Activated T-helper 1 cell treated with anti-CD3 and anti-CD28 coated beads, Interleukin-12 subunit alpha, Interleukin-12 subunit beta, Interleukin-2, Interleukin-4 antibody, amounts not matched to agents 30 ng/mL and 10 ng/mL and 1 ng/mL, durations not matched to agents 14 hours and 24 hours and 36 hours (primary cell): ENCODE measurements around the gene SCN1B. TPM values are rescaled to one million over a fixed set of nuclear protein-coding genes. Genes with fewer than 3 reads are reported as not detected.
A peak's percentile ranks its signal among the peaks of the same experiment; 100 is the strongest.
"Not testable (repeated sequence)": the region's sequence is repeated elsewhere in the genome, so short reads cannot be mapped to it uniquely, and the experiment has no call there.

Source experiments
- DNase-seq: peaks from one replicate; pipeline ENCODE4 v3.0.0; 2021; ENCODE audit warnings: low spot score
- H3K27ac Mint-ChIP-seq: one replicate; pipeline ENCODE4 v1.8.0; 2021; ENCODE audit warnings: mild to moderate bottlenecking, mixed read lengths
- H3K27me3 Mint-ChIP-seq: one replicate; pipeline ENCODE4 v1.8.0; 2022; ENCODE audit warnings: mild to moderate bottlenecking, moderate library complexity, mixed read lengths; ENCODE audit not compliant: insufficient read depth
- H3K36me3 Mint-ChIP-seq: one replicate; pipeline ENCODE4 v1.8.0; 2021; ENCODE audit warnings: low read depth, mixed read lengths
- H3K4me1 Mint-ChIP-seq: one replicate; pipeline ENCODE4 v1.8.0; 2021; ENCODE audit warnings: low read depth, mixed read lengths
- H3K4me3 Mint-ChIP-seq: one replicate; pipeline ENCODE4 v1.8.0; 2021; ENCODE audit warnings: mild to moderate bottlenecking, moderate library complexity, mixed read lengths
- H3K9me3 Mint-ChIP-seq: one replicate; pipeline ENCODE4 v1.8.0; 2021; ENCODE audit warnings: mixed read lengths
- intact Hi-C: fragments of 100-400 bp; cut with micrococcal nuclease; formaldehyde crosslinking; loops from one replicate; pipeline ENCODE4 v1.15.1; 2024
- total RNA-seq: library from RNA; stranded (reverse); gene quantifications from 2 replicates; pipeline ENCODE4 v1.2.3, GENCODE V29; 2022

The SCN1B gene
- total RNA-seq, 1 donor from 2014 or later, result 1.2 TPM

DNA sequence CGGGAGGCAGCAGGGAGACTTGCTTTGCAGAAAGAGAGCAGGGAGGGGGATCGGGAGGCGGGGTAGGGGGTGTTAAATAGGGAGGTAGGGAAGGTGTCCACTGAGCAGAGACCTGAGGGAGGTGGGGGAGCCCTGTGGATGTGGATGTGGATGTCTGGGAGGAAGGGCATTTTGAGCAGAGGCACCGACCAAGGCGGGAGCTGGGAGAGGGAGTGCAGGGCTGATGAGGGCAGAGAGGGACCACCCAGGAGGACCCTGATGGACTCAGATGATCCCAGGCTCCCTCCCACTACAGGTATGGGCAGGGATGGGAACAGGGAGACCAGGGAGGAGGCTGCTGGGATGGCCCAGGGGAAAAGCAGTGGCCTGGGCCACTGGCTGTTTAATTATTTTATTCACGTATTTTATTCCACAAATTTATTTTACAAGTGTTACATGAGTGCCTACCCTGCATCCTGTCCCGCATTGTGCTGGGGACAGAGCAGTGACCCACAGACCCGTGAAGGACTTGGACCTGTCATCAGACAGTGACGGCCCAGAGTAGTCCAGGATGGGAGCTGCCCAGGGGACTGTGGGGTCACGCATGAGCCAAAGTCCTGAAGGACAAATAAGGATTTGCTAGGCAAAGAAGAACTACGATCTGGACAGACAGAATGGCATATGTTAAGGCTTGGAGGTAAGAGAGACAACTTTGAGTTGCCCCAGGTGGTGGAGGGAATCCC lies 24.9 kb upstream of the SCN1B start:
- intact Hi-C loops, result no loop called here
- no peaks in the 10 kb centered on the region for H3K9me3 Mint-ChIP-seq

DNA sequence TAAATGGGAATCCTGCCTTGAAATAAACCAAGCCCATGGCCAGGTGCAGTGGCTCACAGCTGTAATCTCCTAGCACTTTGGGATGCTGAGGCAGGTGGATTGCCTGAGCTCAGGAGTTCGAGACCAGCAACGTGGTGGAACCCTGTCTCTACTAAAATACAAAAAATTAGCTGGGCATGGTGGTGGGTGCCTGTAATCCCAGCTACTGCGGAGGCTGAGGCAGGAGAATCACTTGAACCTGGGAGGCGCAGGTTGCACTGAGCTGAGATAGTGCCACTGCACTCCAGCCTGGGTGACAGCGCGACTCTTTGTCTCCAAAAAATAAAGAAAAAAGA lies 24.3 kb upstream of the SCN1B start:
- H3K27ac Mint-ChIP-seq, H3K9me3 Mint-ChIP-seq, H3K27me3 Mint-ChIP-seq, H3K4me3 Mint-ChIP-seq, DNase-seq, intact Hi-C loops: not testable (repeated sequence)
- Mint-ChIP-seq H3K36me3 (peaks cover 31% of the 10 kb centered on the region), H3K4me1 (peaks cover 43% of the 10 kb centered on the region)

More for the DNA sequence above, 24.9 kb upstream of the SCN1B start:
- Mint-ChIP-seq H3K36me3 (peaks cover 29% of the 10 kb centered on the region), H3K4me1 (peaks cover 39% of the 10 kb centered on the region), H3K4me3 (no peak overlapping the region), H3K27me3 (no peaks in the 10 kb centered on the region), H3K27ac (no peak overlapping the region)
- DNase-seq, result no peak

- H3K27me3 Mint-ChIP-seq, result no peaks in the 10 kb centered on the region
- H3K27ac Mint-ChIP-seq, result no peak overlapping the region
- H3K4me3 Mint-ChIP-seq, result no peak overlapping the region
- intact Hi-C loops, result no loop called here
- H3K4me1 Mint-ChIP-seq, result peaks cover 43% of the 10 kb centered on the region
- H3K9me3 Mint-ChIP-seq, result no peaks in the 10 kb centered on the region
- peaks cover 28% of the 10 kb centered on the region for H3K36me3 Mint-ChIP-seq
- no peak for DNase-seq
Observed at GRCh38 chr19:35006342-35006998, 23.8 kb upstream of the SCN1B start.

DNA sequence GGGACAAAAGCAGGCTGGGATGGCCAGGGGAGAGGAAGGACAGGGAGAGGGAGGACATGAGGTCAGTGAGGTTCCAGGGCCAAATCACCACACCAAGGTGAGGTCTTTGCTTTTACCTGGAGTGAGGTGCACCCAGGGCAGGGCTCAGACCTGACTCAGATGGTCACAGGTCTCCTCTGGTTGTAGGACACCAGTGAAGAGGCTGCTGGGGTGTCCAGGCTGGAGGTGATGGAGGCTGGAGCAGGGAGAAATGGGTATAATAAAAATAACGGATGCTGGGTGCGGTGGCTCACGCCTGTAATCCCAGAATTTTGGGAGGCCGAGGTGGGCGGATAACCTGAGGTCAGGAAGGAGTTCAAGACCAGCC lies 23.3 kb upstream of the SCN1B start:
- Mint-ChIP-seq H3K36me3 (peaks cover 25% of the 10 kb centered on the region), H3K27me3 (no peaks in the 10 kb centered on the region), H3K9me3 (no peaks in the 10 kb centered on the region), H3K4me3 (no peak overlapping the region), H3K4me1 (peaks cover 43% of the 10 kb centered on the region), H3K27ac (no peak overlapping the region)
- DNase-seq, result no peak
- intact Hi-C loops, result no loop called here

- H3K27me3 Mint-ChIP-seq, H3K27ac Mint-ChIP-seq, H3K4me3 Mint-ChIP-seq, H3K9me3 Mint-ChIP-seq, DNase-seq, intact Hi-C loops: not testable (repeated sequence)
- peaks cover 43% of the 10 kb centered on the region for H3K4me1 Mint-ChIP-seq
- peaks cover 26% of the 10 kb centered on the region for H3K36me3 Mint-ChIP-seq
Observed at GRCh38 chr19:35007427-35007826, 22.8 kb upstream of the SCN1B start.

DNA sequence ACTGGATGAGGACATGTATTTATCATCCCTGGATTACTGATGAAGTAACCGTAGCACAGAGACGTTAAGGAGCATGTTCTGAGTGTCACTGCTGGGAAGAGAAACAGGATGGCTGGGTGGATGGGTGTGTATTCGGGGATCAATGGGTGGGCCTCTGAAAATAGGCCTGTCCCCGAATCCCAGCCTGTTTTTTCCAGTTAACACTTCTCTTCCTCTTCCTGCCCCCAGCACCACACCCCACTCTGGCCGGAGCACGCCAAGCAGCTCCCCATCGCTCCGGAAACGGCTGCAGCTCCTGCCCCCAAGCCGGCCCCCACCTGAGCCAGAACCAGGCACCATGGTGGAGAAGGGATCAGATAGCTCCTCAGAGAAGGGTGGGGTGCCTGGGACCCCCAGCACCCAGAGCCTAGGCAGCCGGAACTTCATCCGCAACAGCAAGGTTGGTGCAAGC lies 21.4 kb upstream of the SCN1B start:
- Mint-ChIP-seq H3K4me3 (no peak overlapping the region), H3K4me1 (peaks cover 43% of the 10 kb centered on the region), H3K27ac (no peak overlapping the region), H3K27me3 (no peaks in the 10 kb centered on the region), H3K9me3 (no peaks in the 10 kb centered on the region), H3K36me3 (peaks cover 34% of the 10 kb centered on the region)
- DNase-seq, result no peak
- intact Hi-C loops, result no loop called here

DNA sequence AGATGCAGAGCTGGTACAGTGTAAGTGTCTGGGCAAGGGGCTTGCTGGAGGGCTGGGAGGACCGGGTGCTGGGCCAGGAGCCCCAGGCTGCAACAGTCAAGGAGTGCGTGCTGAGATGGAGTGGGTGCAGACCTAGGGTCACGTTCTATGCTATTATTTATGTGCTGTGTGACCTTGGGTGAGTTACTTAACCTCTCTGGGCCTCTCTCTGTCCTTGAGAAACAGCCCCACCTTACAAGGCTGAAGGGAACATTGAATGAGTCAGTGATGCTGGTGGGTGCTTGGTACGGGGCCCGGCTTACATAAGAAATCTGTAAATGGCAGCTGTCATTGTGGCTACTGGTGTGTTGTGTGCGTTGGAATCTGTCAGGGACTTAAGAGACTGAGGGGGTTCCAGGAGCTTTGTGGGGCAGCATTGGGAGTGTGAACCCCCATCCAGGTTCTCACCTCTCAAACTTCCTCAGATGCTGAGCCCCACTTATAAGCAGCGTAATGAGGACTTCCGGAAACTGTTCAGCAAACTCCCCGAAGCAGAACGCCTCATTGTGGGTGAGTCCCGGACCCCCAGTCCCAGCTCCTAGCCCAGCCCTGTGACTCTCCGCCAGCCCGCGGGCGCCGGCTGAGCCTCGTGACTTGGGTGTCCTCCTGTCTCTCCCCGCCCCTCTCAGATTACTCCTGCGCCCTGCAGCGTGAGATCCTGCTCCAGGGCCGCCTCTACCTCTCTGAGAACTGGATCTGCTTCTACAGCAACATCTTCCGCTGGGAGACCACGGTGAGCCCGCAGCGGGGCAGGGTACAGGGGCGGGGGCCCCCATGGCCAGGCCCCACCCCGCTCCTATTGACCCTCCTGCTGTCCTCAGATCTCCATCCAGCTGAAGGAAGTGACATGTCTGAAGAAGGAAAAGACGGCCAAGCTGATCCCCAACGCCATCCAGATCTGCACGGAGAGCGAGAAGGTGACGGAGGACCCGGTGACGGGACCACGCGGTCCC lies 20.6 kb upstream of the SCN1B start:
- H3K4me3 Mint-ChIP-seq, result no peak overlapping the region
- no peaks in the 10 kb centered on the region for H3K27me3 Mint-ChIP-seq
- intact Hi-C loops, result no loop called here
- H3K27ac Mint-ChIP-seq, result no peak overlapping the region
- no peaks in the 10 kb centered on the region for H3K9me3 Mint-ChIP-seq
- H3K4me1 Mint-ChIP-seq, result peaks cover 44% of the 10 kb centered on the region
- peaks cover 40% of the 10 kb centered on the region for H3K36me3 Mint-ChIP-seq
- no peak for DNase-seq

DNA sequence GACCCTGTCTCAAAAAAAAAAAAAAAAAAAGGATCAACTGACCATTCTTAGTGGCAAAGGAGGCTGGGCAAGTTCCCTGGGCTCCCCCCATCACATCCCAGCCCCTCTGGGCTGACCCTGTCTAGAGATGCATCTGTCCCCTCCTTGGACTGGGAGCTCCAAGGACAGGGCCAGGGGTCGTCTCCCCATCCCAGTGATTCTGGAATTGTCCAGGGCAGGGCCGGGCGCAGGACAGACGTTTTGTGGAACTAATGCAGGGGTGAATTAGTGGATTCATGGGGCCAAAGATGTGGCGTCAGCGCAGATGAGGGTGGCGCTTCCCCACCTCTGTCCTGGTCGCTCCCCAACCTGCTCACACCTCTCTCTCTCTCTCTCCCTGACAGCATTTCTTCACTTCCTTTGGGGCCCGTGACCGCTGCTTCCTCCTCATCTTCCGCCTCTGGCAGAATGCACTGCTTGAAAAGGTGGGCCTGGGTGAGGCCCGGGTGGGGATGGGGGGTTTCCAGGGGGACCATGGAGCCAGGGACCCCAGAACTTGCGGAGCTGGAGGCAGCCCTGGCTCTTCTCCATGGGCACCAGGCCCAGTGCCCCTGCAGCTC lies 19.1 kb upstream of the SCN1B start:
- Mint-ChIP-seq H3K9me3 (no peaks in the 10 kb centered on the region), H3K27me3 (no peaks in the 10 kb centered on the region), H3K36me3 (peaks cover 41% of the 10 kb centered on the region), H3K4me1 (peaks cover 49% of the 10 kb centered on the region), H3K27ac (no peak overlapping the region), H3K4me3 (no peak overlapping the region)
- DNase-seq, result no peak
- intact Hi-C loops, result no loop called here

GRCh38 chr19:35011737-35012682 lies 18.3 kb upstream of the SCN1B start:
- H3K4me1 Mint-ChIP-seq, result peaks cover 49% of the 10 kb centered on the region
- no peak for DNase-seq
- no peaks in the 10 kb centered on the region for H3K9me3 Mint-ChIP-seq
- H3K36me3 Mint-ChIP-seq, result peaks cover 37% of the 10 kb centered on the region
- intact Hi-C loops, result no loop called here
- peak overlapping the region; percentile 74 for H3K27ac Mint-ChIP-seq
- no peak overlapping the region for H3K4me3 Mint-ChIP-seq
- H3K27me3 Mint-ChIP-seq, result no peaks in the 10 kb centered on the region

- H3K27me3 Mint-ChIP-seq, result no peaks in the 10 kb centered on the region
- H3K9me3 Mint-ChIP-seq, result no peaks in the 10 kb centered on the region
- H3K36me3 Mint-ChIP-seq, result peaks cover 46% of the 10 kb centered on the region
- DNase-seq, result peak; percentile 59
- H3K4me1 Mint-ChIP-seq, result peaks cover 49% of the 10 kb centered on the region
- H3K4me3 Mint-ChIP-seq, result peak overlapping the region; percentile 57
- intact Hi-C loops, result loop anchor here (1.0 kb wide), 2 partner anchors 10 to 40 kb away; no protein-coding TSS in a partner anchor
- peak overlapping the region; percentile 74 for H3K27ac Mint-ChIP-seq
Observed at GRCh38 chr19:35013041-35013819, 17.0 kb upstream of the SCN1B start.
